Lung (tissue), 12 donors: ENCODE results near the gene DCTN5. TPM values are rescaled to one million over a fixed set of nuclear protein-coding genes. Genes with fewer than 3 reads are reported as not detected.

Source experiments
- ATAC-seq: fragments of 200-7000 bp; cut with Tn5 transposase; one replicate; pipeline ENCODE4 v1.9.1; 2020; ENCODE audit warnings: moderate number of reproducible peaks; ENCODE audit not compliant: insufficient read depth, low FRiP score
- DNase-seq, 3 donors: peaks; one replicate each; pipeline ENCODE4 v3.0.0-alpha.2; 2013 to 2017
- H3K27ac ChIP-seq, 2 donors: one replicate each; pipeline ENCODE4 v1.5.1; 2013; ENCODE audit warnings: mild to moderate bottlenecking in 2 of 2, moderate library complexity in 2 of 2, control low read depth in 1 of 2, inconsistent platforms in 1 of 2, low read depth in 1 of 2, low read length in 1 of 2
- H3K27me3 ChIP-seq, 3 donors: one replicate each; pipeline ENCODE4 v1.5.1; 2013; ENCODE audit warnings: low read length in 2 of 3; ENCODE audit not compliant: control insufficient read depth in 3 of 3, insufficient read depth in 3 of 3
- H3K36me3 ChIP-seq, 4 donors: one replicate each; pipeline ENCODE4 v1.5.1; 2013; ENCODE audit warnings: low read length in 4 of 4, mild to moderate bottlenecking in 1 of 4, moderate library complexity in 1 of 4; ENCODE audit not compliant: control insufficient read depth in 4 of 4, insufficient read depth in 4 of 4
- H3K4me1 ChIP-seq, 5 donors: one replicate each; pipeline ENCODE4 v1.5.1; 2013; ENCODE audit warnings: low read length in 5 of 5, mild to moderate bottlenecking in 2 of 5, moderate library complexity in 1 of 5; ENCODE audit not compliant: control insufficient read depth in 5 of 5, insufficient read depth in 5 of 5
- H3K4me3 ChIP-seq: one replicate; pipeline ENCODE4 v1.5.1; 2013; ENCODE audit warnings: mild to moderate bottlenecking, control low read depth, moderate library complexity
- H3K9ac ChIP-seq, 2 donors: one replicate each; pipeline ENCODE4 v1.5.1; 2013; ENCODE audit warnings: low read length in 2 of 2, control low read depth in 1 of 2; ENCODE audit not compliant: insufficient read depth in 1 of 2
- H3K9me3 ChIP-seq, 4 donors: one replicate each; pipeline ENCODE4 v1.5.1; 2013; ENCODE audit warnings: low read length in 3 of 4, mild to moderate bottlenecking in 1 of 4, moderate library complexity in 1 of 4; ENCODE audit not compliant: control insufficient read depth in 4 of 4, insufficient read depth in 3 of 4
- CTCF ChIP-seq: IDR thresholded peaks from 2 replicates; pipeline ENCODE4 v1.5.1; 2012; ENCODE audit warnings: mild to moderate bottlenecking; ENCODE audit errors: control extremely low read depth, extremely low read depth
- WGBS, 2 donors: extraction: QIAGEN DNeasy Blood & Tissue Kit; methylation state at CpG; one replicate each; pipeline ENCODE4 v1.1.7; 2013; 5-methylcytosine and 5-hydroxymethylcytosine counted together
- polyA plus RNA-seq, 2 donors: library from polyadenylated mRNA; stranded (reverse); fragments of 200-250 nt; gene quantifications; one replicate each; pipeline ENCODE4 v1.2.1, GENCODE V29; 2013
- total RNA-seq, 2 donors: library from RNA; depleted of rRNA in 1 of 2; stranded (reverse); fragments of >200 nt in 1 of 2; gene quantifications; one replicate each; pipeline ENCODE4 v1.2.1, GENCODE V29; 2014 to 2021
- donor health status: control.
- donor health status: control.
- donor health status: Bipolar disorder and iron deficiency.
- donor health status: healthy.
- donor health status: DM: yes; HTN: yes; CAD: no.

The DCTN5 gene
- total and polyA plus RNA-seq, 4 donors, result 10.5 to 46.2 (median 34.7) TPM

DNA sequence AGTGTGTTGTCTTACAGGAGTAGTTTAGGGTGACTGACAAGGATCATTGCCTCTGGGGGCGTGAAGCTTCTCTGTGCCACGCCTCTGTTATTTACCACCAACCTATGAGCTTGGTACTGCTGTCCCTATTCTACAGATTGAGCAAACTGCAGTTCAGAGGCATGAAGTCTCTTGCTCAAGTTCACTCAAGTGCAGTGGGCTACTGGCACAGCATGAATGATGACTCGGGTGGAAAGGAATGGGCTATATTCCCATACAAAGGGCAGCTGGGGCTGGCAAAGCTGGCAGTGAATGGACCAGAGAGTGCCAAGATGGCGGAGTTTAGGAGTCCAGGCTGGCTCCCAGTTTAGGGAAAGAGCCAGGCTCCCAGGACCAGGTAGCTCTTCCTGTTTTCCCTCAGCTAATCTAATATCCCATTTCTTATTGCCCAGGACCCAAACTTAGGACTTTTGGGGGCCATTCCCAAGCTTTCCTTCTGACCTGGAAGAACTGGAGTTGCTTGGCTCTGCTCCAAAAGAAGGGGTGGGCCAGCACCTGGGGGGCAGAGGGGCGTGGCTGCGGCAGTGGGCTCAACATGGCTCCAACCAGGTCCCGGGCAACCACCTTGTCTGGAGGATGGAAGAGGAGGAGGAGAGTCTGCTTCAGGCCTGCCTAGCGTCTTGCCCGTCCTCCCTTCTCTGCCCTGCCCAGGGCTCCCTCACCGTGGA is 50.4 kb downstream of the DCTN5 start:
- H3K9me3 ChIP-seq, result peaks cover 0 to 1% (median 0%) of the 10 kb centered on the region in 4 donors
- H3K4me3 ChIP-seq, result no peak overlapping the region
- peaks cover 7 to 43% (median 36%) of the 10 kb centered on the region in 4 donors for H3K36me3 ChIP-seq
- WGBS, 2 donors, result 93 to 97% methylated on average over 10 of the region's 10 CpGs
- ATAC-seq, result no peak
- DNase-seq, result no peak
- no peak overlapping the region for H3K27ac ChIP-seq
- H3K4me1 ChIP-seq, result peaks cover 0 to 8% (median 0%) of the 10 kb centered on the region in 5 donors
- no peaks in the 10 kb centered on the region for H3K27me3 ChIP-seq
- H3K9ac ChIP-seq, result no peak overlapping the region
- no peak for TF ChIP-seq CTCF

GRCh38 chr16:23692190-23692837 is 51.0 kb downstream of the DCTN5 start:
- Histone ChIP-seq H3K9ac (no peak overlapping the region), H3K4me3 (no peak overlapping the region), H3K27ac (no peak overlapping the region), H3K36me3 (peaks cover 7 to 38% (median 31%) of the 10 kb centered on the region in 4 donors), H3K4me1 (peaks cover 0 to 8% (median 0%) of the 10 kb centered on the region in 5 donors), H3K9me3 (peaks cover 0 to 1% (median 0%) of the 10 kb centered on the region in 4 donors), H3K27me3 (no peaks in the 10 kb centered on the region)
- TF ChIP-seq CTCF, result no peak
- WGBS, 2 donors, result 95 to 97% methylated on average over 6 of the region's 6 CpGs
- DNase-seq (no peak), ATAC-seq (no peak)

GRCh38 chr16:23694265-23694643 is 53.0 kb downstream of the DCTN5 start:
- Histone ChIP-seq H3K4me1 (peaks cover 0 to 8% (median 0%) of the 10 kb centered on the region in 5 donors), H3K9me3 (peaks cover 0 to 5% (median 0%) of the 10 kb centered on the region in 4 donors), H3K9ac (no peak overlapping the region), H3K36me3 (peaks cover 7 to 21% (median 14%) of the 10 kb centered on the region in 4 donors), H3K27ac (no peak overlapping the region), H3K27me3 (peaks cover 0 to 2% (median 0%) of the 10 kb centered on the region in 3 donors), H3K4me3 (no peak overlapping the region)
- TF ChIP-seq CTCF, result no peak
- DNase-seq (no peak), ATAC-seq (no peak)
- WGBS, 2 donors, result 97 to 98% methylated on average over 4 of the region's 4 CpGs
